GM12865 (cell line): Measurements from ENCODE around the gene MS4A1.
"Not testable (repeated sequence)": the region's sequence is repeated elsewhere in the genome, so short reads cannot be mapped to it uniquely, and the experiment has no call there.

Source experiments
- DNase-seq: peaks from one replicate; pipeline ENCODE4 v3.0.0; 2010; ENCODE audit warnings: low read depth
- H3K4me3 ChIP-seq: 2 replicates; pipeline ENCODE4 v1.5.1; 2011; ENCODE audit warnings: mild to moderate bottlenecking, low read depth, low read length, control low read depth
- CTCF ChIP-seq: IDR thresholded peaks from 2 replicates; pipeline ENCODE4 v1.5.1; 2011; ENCODE audit warnings: low read length, control low read depth, low read depth, inconsistent platforms; ENCODE audit not compliant: insufficient read depth; ENCODE audit errors: missing control alignments

The MS4A1 gene

GRCh38 chr11:60498853-60499252 is 43.2 kb downstream of the MS4A1 start:
- peak; percentile 40 for DNase-seq
- no peak for TF ChIP-seq CTCF
- H3K4me3 ChIP-seq = no peak overlapping the region

- no peak for DNase-seq
- TF ChIP-seq CTCF = no peak
- no peak overlapping the region for H3K4me3 ChIP-seq
These were observed 44.7 kb downstream of the MS4A1 start for GRCh38 chr11:60500276-60500910.

- H3K4me3 ChIP-seq = no peak overlapping the region
- TF ChIP-seq CTCF = no peak
- DNase-seq = no peak
These were observed 46.7 kb downstream of the MS4A1 start for GRCh38 chr11:60502221-60502775.

- TF ChIP-seq CTCF = no peak
- DNase-seq = peak; percentile 36
- no peak overlapping the region for H3K4me3 ChIP-seq
These were observed 48.7 kb downstream of the MS4A1 start for GRCh38 chr11:60504219-60504905.

GRCh38 chr11:60509609-60510008 is 54.0 kb downstream of the MS4A1 start:
- not testable (repeated sequence) for H3K4me3 ChIP-seq, DNase-seq

- DNase-seq, H3K4me3 ChIP-seq: not testable (repeated sequence)
These were observed 54.6 kb downstream of the MS4A1 start for GRCh38 chr11:60510209-60510608.

GRCh38 chr11:60511393-60511792 is 55.7 kb downstream of the MS4A1 start:
- TF ChIP-seq CTCF = no peak
- H3K4me3 ChIP-seq = no peak overlapping the region
- no peak for DNase-seq

GRCh38 chr11:60512651-60513225 is 57.1 kb downstream of the MS4A1 start:
- no peak for DNase-seq

More at GRCh38 chr11:60512651-60513225, 57.1 kb downstream of the MS4A1 start:
- no peak overlapping the region for H3K4me3 ChIP-seq
- TF ChIP-seq CTCF = no peak
